HG03060 (cell line): Measurements from ENCODE around the gene D2HGDH.
"Not testable (repeated sequence)": the region's sequence is repeated elsewhere in the genome, so short reads cannot be mapped to it uniquely, and the experiment has no call there.

Experiments used
- ATAC-seq: cut with Tn5 transposase; IDR thresholded peaks from one replicate; pipeline ENCODE4 v1.9.1; 2021; ENCODE audit warnings: low read depth, moderate number of reproducible peaks; ENCODE audit not compliant: unreplicated experiment

The D2HGDH gene

DNA sequence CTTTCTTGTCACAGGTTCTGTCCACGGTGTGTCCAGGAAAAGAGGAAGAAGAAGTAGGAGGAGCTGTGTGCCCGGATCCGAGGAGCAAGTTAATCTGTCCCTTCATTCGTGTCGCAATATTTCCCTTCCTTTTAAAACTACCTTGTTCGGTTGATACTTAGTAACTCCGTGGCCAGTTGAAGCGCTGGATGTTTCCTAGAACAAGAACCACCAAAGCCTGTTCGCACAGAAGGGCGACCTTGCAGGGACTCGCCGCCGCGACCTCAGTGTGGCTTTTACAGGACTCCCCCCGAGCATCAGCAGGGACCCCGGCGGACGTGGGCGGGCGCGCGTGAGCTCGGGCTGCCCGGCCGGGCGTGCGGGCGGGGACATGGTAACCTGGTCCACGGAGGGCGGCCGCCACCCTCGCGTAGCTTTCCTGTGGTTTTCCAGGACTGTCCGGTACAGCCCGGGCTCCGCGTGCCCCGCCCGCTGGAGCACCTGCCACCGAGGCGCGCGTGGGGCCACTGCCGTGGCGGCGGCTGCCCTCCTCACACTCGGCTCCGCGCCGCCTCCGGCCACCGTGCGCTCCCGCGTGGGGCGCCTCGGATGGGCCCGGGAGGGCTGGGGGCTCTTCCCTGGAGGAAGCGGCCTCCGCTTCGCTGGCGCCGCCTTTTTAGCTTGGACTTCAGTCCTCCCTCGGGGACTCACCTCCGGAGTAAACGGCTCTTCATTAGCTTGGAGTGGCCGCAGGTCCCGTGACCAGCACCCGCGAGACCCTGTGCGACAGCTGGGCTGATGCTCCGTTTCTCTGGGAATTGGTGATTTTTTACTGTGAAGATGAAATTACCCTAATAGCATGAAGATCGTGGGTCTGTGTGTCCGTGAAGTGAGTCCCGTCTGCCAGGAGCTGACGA lies 9.2 kb upstream of the D2HGDH start:
- no peak for ATAC-seq

DNA sequence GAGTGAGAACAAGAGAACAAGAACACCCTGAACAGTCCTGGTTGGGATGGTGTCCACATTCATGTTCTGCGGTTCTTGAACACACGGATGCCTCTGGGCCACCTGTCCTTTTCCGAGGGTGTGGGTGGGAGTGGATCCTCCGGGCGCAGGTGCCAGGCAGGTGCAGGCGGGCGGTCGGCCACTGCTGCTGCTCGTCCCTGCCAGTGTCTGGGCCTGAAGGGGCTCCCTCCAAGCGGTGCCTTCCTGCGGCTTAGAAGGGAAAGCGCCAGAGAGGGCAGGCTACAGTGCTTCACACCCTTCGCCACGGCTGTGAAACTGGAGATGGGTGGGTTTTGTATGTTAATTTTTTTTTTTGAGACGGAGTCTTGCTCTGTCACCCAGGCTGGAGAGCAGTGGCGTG lies 8.0 kb upstream of the D2HGDH start:
- no peak for ATAC-seq

GRCh38 chr2:241728000-241728399 lies 6.4 kb upstream of the D2HGDH start:
- ATAC-seq: no peak

- no peak for ATAC-seq
Observed at GRCh38 chr2:241728627-241729026, 5.8 kb upstream of the D2HGDH start.

DNA sequence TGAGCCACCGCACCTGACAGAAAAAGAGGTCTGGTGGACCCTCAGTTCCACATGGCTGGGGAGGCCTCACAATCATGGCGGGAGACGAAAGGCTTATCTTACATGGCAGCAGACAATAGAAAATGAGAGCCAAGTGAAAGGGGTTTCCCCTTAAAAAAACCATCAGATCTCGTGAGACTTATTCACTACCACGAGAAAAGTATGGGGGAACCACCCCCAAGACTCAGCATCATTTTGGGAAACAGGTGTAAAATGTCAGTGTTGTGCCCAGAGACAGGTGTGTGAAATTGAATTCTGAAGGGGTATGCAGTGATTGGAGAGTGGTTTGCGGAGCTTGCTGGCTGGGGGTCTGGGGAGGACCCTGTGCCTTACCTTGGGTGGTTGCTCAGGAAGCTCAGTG lies 4.6 kb upstream of the D2HGDH start:
- ATAC-seq: no peak

- ATAC-seq: no peak
Observed at GRCh38 chr2:241730671-241731293, 3.6 kb upstream of the D2HGDH start.

DNA sequence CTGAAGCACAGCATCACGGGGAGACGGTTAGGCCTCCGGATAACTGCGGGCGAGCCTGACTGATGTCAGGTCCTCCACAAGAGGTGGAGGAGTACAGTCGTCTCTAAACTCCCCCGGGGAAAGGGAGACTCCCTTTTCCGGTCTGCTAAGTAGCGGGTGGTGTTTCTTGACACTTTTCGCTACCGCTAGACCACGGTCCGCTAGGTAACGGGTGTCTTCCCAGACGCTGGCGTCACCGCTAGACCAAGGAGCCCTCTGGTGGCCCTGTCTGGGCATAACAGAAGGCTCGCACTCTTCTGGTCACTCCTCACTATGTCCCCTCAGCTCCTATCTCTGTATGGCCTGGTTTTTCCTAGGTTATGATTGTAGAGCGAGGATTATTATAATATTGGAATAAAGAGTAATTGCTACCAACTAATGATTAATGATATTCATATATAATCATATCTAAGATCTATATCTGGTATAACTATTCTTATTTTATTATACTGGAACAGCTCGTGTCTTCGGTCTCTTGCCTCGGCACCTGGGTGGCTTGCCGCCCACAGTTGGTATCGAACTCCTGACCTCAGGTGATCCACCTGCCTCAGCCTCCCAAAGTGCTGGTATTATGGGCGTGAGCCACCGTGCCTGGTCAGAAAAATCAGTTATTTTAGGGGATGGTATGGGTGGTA lies 1.8 kb upstream of the D2HGDH start:
- ATAC-seq: not testable (repeated sequence)

GRCh38 chr2:241733391-241734207 lies 831 bp upstream of the D2HGDH start:
- no peak for ATAC-seq

DNA sequence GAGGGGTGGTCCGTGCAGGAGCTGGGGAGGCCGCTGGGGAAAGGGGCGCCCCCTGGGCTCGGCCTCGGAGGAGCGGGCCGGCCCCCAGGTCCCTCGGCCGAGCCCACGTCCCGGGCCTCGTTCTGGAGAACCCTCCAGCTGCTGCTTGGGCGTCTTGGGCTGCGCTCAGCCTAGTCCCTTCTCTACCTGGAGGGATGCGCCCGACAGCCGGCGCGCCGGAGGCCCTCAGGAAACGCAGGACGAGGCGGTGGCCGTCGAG lies 293 bp upstream of the D2HGDH start:
- no peak for ATAC-seq

GRCh38 chr2:241736111-241736510 lies 1.7 kb downstream of the D2HGDH start:
- no peak for ATAC-seq

DNA sequence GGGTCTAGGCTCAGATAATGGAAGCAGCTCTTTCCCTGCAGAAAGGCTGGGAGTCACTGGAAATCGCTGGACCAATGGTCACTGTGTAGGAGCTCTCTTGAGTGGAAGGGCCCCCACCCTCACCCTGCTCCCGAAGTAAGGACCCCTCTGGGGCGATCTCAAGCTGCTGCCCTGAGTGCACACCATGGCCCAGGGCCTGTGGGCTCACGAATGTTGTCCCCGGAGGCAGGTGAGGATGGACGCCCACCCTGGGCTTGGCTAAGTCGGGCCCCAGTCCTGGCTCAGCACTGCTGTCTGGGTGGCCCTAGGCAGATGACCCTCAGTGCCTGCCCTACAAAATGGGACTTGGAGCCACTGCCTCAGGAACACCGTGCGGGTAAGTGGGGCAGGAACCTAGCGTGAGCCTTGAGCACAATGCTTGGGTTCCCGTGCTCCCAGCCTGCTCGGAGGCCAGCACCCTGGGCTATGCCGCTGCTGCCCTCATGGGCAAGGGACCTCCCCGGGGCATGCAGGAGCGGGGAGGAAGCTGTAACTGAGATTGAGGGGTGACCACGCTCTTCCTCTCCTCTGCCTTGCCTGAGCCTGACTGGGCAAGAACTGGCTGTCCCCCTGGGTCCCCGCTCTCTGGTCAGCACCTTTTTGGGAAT lies 3.7 kb downstream of the D2HGDH start:
- ATAC-seq: no peak

- no peak for ATAC-seq
Observed at GRCh38 chr2:241739177-241739576, 4.7 kb downstream of the D2HGDH start.

- no peak for ATAC-seq
Observed at GRCh38 chr2:241739651-241740050, 5.2 kb downstream of the D2HGDH start.

- ATAC-seq: no peak
Observed at GRCh38 chr2:241741016-241741415, 6.6 kb downstream of the D2HGDH start.

- no peak for ATAC-seq
Observed at GRCh38 chr2:241742320-241742939, 8.0 kb downstream of the D2HGDH start.

DNA sequence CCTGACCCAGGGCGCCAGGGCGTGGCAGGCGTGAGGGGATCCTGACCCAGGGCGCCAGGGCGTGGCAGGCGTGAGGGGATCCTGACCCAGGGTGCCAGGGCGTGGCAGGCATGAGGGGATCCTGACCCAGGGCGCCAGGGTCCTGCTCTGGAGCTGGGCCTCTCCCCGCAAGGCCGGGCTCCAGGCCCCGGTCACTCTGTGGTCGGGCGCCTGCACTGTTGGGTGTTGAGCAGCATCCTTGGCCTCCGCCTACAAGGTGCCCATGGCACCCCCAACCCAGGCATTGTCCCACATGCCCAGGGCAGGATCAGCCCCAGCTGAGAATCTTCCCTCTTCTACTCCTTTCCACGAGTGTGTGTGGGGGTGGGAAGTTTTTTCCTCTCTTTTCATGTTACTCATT lies 8.6 kb downstream of the D2HGDH start:
- ATAC-seq: not testable (repeated sequence)

DNA sequence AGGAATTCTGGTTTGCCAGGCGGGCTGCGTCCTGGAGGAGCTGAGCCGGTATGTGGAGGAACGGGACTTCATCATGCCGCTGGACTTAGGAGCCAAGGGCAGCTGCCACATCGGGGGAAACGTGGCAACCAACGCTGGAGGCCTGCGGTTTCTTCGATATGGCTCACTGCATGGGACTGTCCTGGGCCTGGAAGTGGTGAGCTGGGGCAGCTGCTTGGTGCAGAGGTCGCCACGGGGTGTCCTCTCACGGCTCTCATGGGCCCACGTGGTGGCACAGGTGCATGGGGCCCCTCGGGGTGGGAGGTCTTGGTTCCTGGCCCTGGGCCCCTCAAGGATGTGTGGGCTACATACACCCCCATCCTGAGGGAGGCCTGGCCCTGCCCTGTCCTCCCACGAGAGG lies 9.2 kb downstream of the D2HGDH start:
- no peak for ATAC-seq

- ATAC-seq: no peak
Observed at GRCh38 chr2:241744028-241744754, 9.8 kb downstream of the D2HGDH start.

GRCh38 chr2:241745276-241745675 lies 10.8 kb downstream of the D2HGDH start:
- ATAC-seq: no peak
